Measurements from ENCODE around the gene KRTAP10-4. TPM values are rescaled to one million over a fixed set of nuclear protein-coding genes. Genes with fewer than 3 reads are reported as not detected.

KRTAP10-4 gene
- total RNA-seq = not detected in 2 replicates

GRCh38 chr21:44573630-44574456 lies at the start of gene KRTAP10-4:
KRTAP10-4 (plus strand) TSS chr21:44573729; CDS start chr21:44573759, 30 bp downstream.

GRCh38 chr21:44539991-44540666 lies 33.4 kb upstream of the KRTAP10-4 start, which contains the start of gene KRTAP10-1:
KRTAP10-1 (minus strand) TSS chr21:44540195; CDS start chr21:44540150, 45 bp downstream.

GRCh38 chr21:44551340-44551961 lies 22.1 kb upstream of the KRTAP10-4 start, which contains the start of gene KRTAP10-2:
KRTAP10-2 (minus strand) TSS chr21:44551505; CDS start chr21:44551458, 47 bp downstream.

GRCh38 chr21:44558695-44559094 lies 14.8 kb upstream of the KRTAP10-4 start, which contains the start of gene KRTAP10-3:
KRTAP10-3 (minus strand) TSS chr21:44558795; CDS start chr21:44558715, 80 bp downstream.

GRCh38 chr21:44580231-44580821 lies 6.8 kb downstream of the KRTAP10-4 start, which contains the start of gene KRTAP10-5:
KRTAP10-5 (minus strand) TSS chr21:44580604; CDS start chr21:44580578, 26 bp downstream.

GRCh38 chr21:44592446-44593311 lies 19.1 kb downstream of the KRTAP10-4 start, which contains the start of gene KRTAP10-6:
KRTAP10-6 (minus strand) TSS chr21:44592505; CDS start chr21:44592484, 21 bp downstream.

GRCh38 chr21:44600118-44600978 lies 26.8 kb downstream of the KRTAP10-4 start, which contains the start of gene KRTAP10-7:
KRTAP10-7 (plus strand) TSS chr21:44600597; CDS start chr21:44600622, 25 bp downstream.

GRCh38 chr21:44612029-44612486 lies 38.5 kb downstream of the KRTAP10-4 start, which contains the start of gene KRTAP10-8:
KRTAP10-8 (plus strand) TSS chr21:44612079; CDS start chr21:44612101, 22 bp downstream.

Other genes starting within 250 kb of the KRTAP10-4 start
- gene CFAP410, start 234.3 kb upstream of the KRTAP10-4 start, total RNA-seq = 11.0 and 11.3 TPM in 2 replicates
- under 0.01 TPM in 1 of 2 replicates, not detected in the other for gene TRPM2, start 220.1 kb upstream of the KRTAP10-4 start, total RNA-seq
- under 0.01 TPM in 2 replicates for gene LRRC3, start 118.2 kb upstream of the KRTAP10-4 start, total RNA-seq
- not detected in 2 replicates for gene KRTAP10-1, start 33.5 kb upstream of the KRTAP10-4 start, total RNA-seq
- gene KRTAP10-2, start 22.2 kb upstream of the KRTAP10-4 start, total RNA-seq = not detected in 2 replicates
- not detected in 2 replicates for gene KRTAP10-3, start 14.9 kb upstream of the KRTAP10-4 start, total RNA-seq
- not detected in 2 replicates for gene KRTAP10-5, start 6.9 kb downstream of the KRTAP10-4 start, total RNA-seq
- not detected in 2 replicates for gene KRTAP10-6, start 18.8 kb downstream of the KRTAP10-4 start, total RNA-seq
- not detected in 2 replicates for gene KRTAP10-7, start 26.9 kb downstream of the KRTAP10-4 start, total RNA-seq
- gene KRTAP10-8, start 38.4 kb downstream of the KRTAP10-4 start, total RNA-seq = not detected in 2 replicates
- not detected in 2 replicates for gene KRTAP10-9, start 53.4 kb downstream of the KRTAP10-4 start, total RNA-seq
- not detected in 2 replicates for gene KRTAP10-10, start 63.6 kb downstream of the KRTAP10-4 start, total RNA-seq
- gene KRTAP10-11, start 72.7 kb downstream of the KRTAP10-4 start, total RNA-seq = not detected in 2 replicates
- gene KRTAP12-4, start 80.9 kb downstream of the KRTAP10-4 start, total RNA-seq = not detected in 2 replicates
- gene KRTAP12-3, start 84.2 kb downstream of the KRTAP10-4 start, total RNA-seq = not detected in 2 replicates
- not detected in 2 replicates for gene KRTAP12-2, start 93.2 kb downstream of the KRTAP10-4 start, total RNA-seq
- not detected in 2 replicates for gene KRTAP12-1, start 108.4 kb downstream of the KRTAP10-4 start, total RNA-seq
- not detected in 2 replicates for gene KRTAP10-12, start 123.4 kb downstream of the KRTAP10-4 start, total RNA-seq
- gene TSPEAR, start 137.8 kb downstream of the KRTAP10-4 start, total RNA-seq = not detected in 2 replicates
- 41.8 and 55.8 TPM in 2 replicates for gene UBE2G2, start 228.1 kb downstream of the KRTAP10-4 start, total RNA-seq
- gene SUMO3, start 244.3 kb downstream of the KRTAP10-4 start, total RNA-seq = 71.7 and 77.9 TPM in 2 replicates